Measurements from ENCODE around the gene NOP10.

DNA sequence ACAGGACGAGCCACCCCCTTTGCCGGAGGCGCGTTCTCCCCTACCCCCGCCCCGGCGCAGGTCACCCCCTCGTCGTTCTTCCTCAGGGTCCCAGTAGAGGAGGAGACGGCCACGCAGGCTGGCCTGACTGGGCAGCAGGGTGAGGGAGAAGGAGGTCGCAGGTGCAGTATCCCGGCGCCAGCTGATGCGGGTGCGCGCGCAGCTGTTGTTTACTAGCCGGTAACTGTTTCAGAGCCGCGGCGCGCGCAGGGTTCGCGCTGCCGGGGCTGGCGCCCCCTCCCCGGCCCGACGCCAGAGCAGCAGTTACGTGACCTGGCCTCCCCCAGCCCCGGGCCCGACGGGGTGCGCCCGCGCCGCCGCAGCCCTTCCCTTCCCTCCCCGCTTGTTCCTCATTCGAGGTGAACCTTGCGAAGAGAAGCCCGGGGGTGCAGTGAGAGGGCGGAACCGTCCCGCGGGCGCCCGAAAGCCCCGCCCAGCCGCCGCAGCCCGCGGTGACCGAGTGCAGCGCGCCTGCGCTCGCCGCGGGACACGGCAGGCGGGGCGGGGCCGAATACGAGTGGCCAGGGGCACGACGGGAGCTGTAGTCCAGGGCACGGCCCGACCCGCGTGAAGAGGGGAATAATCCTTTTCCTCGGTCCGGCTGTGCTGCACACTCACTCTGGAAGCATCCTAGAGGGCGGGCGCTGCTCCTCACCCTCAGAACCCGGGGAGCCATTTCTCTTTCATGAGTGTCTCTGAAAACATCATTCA lies 5.2 kb downstream of the NOP10 start, which contains the start of gene SLC12A6:
- TF ChIP-seq, protein P1, sequence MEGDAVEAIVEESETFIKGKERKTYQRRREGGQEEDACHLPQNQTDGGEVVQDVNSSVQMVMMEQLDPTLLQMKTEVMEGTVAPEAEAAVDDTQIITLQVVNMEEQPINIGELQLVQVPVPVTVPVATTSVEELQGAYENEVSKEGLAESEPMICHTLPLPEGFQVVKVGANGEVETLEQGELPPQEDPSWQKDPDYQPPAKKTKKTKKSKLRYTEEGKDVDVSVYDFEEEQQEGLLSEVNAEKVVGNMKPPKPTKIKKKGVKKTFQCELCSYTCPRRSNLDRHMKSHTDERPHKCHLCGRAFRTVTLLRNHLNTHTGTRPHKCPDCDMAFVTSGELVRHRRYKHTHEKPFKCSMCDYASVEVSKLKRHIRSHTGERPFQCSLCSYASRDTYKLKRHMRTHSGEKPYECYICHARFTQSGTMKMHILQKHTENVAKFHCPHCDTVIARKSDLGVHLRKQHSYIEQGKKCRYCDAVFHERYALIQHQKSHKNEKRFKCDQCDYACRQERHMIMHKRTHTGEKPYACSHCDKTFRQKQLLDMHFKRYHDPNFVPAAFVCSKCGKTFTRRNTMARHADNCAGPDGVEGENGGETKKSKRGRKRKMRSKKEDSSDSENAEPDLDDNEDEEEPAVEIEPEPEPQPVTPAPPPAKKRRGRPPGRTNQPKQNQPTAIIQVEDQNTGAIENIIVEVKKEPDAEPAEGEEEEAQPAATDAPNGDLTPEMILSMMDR (IDR thresholded peaks at IDR 0.05; ENCODE audit: low read depth, low read length): no peak
- TF ChIP-seq POLR2A (IDR thresholded peaks at IDR 0.05; ENCODE audit: extremely low read depth, insufficient read length) (peak; percentile 64), MYC (IDR thresholded peaks at IDR 0.05; ENCODE audit: low read depth, low read length) (peak; percentile 22; the same call in 1 of the 2 replicates)
- TF ChIP-seq, protein P2, sequence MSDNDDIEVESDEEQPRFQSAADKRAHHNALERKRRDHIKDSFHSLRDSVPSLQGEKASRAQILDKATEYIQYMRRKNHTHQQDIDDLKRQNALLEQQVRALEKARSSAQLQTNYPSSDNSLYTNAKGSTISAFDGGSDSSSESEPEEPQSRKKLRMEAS (IDR thresholded peaks at IDR 0.05; ENCODE audit: low read depth, low read length): peak; percentile 27
